GM23248 (cell line): ENCODE data around the gene ACAA1. TPM values are rescaled to one million over a fixed set of nuclear protein-coding genes. Genes with fewer than 3 reads are reported as not detected.

ENCODE experiments used
- DNase-seq: peaks from one replicate; pipeline ENCODE4 v3.0.0-alpha.2; 2015
- H2AFZ ChIP-seq: fragments of 200-600 bp; sonication (generic); 2 replicates; pipeline ENCODE4 v1.6.1; 2016; ENCODE audit warnings: antibody characterized with exemption
- H3F3A ChIP-seq: fragments of 200-600 bp; sonication (generic); 2 replicates; pipeline ENCODE4 v1.6.1; 2016; ENCODE audit warnings: mild to moderate bottlenecking, antibody characterized with exemption, mixed run types; ENCODE audit not compliant: insufficient read depth
- H3K27ac ChIP-seq: fragments of 200-600 bp; sonication (generic); 2 replicates; pipeline ENCODE4 v1.5.1; 2016; ENCODE audit warnings: mild to moderate bottlenecking
- H3K27me3 ChIP-seq: fragments of 200-600 bp; sonication (generic); replicated peaks from 2 replicates; pipeline ENCODE4 v1.6.1; 2016; ENCODE audit warnings: mild to moderate bottlenecking; ENCODE audit not compliant: insufficient read depth
- H3K36me3 ChIP-seq: fragments of 200-600 bp; sonication (generic); 2 replicates; pipeline ENCODE4 v1.6.1; 2016; ENCODE audit warnings: low read depth, mild to moderate bottlenecking
- H3K4me1 ChIP-seq: fragments of 200-600 bp; sonication (generic); 2 replicates; pipeline ENCODE4 v1.6.1; 2016; ENCODE audit warnings: mild to moderate bottlenecking; ENCODE audit not compliant: insufficient read depth
- H3K4me2 ChIP-seq: fragments of 200-600 bp; sonication (generic); one replicate; pipeline ENCODE4 v1.6.1; 2016; ENCODE audit warnings: mild to moderate bottlenecking; ENCODE audit not compliant: unreplicated experiment
- H3K4me3 ChIP-seq: fragments of 200-600 bp; sonication (generic); 2 replicates; pipeline ENCODE4 v1.5.1; 2016; ENCODE audit warnings: mild to moderate bottlenecking
- H3K79me2 ChIP-seq: fragments of 200-600 bp; sonication (generic); 2 replicates; pipeline ENCODE4 v1.6.1; 2016; ENCODE audit warnings: mild to moderate bottlenecking; ENCODE audit not compliant: insufficient read depth
- H3K9ac ChIP-seq: fragments of 200-600 bp; sonication (generic); 2 replicates; pipeline ENCODE4 v1.6.1; 2016; ENCODE audit warnings: mild to moderate bottlenecking
- H3K9me2 ChIP-seq: fragments of 200-600 bp; sonication (generic); 2 replicates; pipeline ENCODE4 v1.6.1; 2016; ENCODE audit warnings: mixed run types, mild to moderate bottlenecking, moderate library complexity; ENCODE audit not compliant: insufficient read depth
- H3K9me3 ChIP-seq: fragments of 200-600 bp; sonication (generic); one replicate; pipeline ENCODE4 v1.6.1; 2017; ENCODE audit warnings: low read depth
- H4K20me1 ChIP-seq: fragments of 200-600 bp; sonication (generic); 2 replicates; pipeline ENCODE4 v1.6.0; 2016; ENCODE audit not compliant: insufficient read depth
- EZH2 ChIP-seq: fragments of 200-600 bp; sonication (generic); IDR thresholded peaks from 2 replicates; pipeline ENCODE4 v1.6.1; 2018; ENCODE audit warnings: antibody characterized with exemption, mild to moderate bottlenecking; ENCODE audit not compliant: insufficient read depth, poor library complexity, severe bottlenecking
- EZH2phosphoT487 ChIP-seq: fragments of 200-600 bp; sonication (generic); IDR thresholded peaks from 2 replicates; pipeline ENCODE4 v1.6.1; 2018; ENCODE audit warnings: antibody characterized with exemption, moderate library complexity, mild to moderate bottlenecking, low read depth; ENCODE audit not compliant: insufficient read depth
- WGBS, 2 experiments: methylation state at CpG; one replicate each; pipeline ENCODE4 v1.1.6; 2015 to 2017; ENCODE audit warnings: low lambda C conversion rate in 2 of 2, low coverage in 1 of 2; ENCODE audit errors: missing lambda C conversion rate in 2 of 2; 5-methylcytosine and 5-hydroxymethylcytosine counted together
- in situ Hi-C: fragments of 300-500 bp; cut with MboI; formaldehyde crosslinking; loops from 2 replicates; pipeline ENCODE4 v1.15.0; 2020
- polyA plus RNA-seq: library from polyadenylated mRNA; unstranded; fragments of >200 nt; fragmentation: Nextera tagmentation; extraction: Ambion mirVana; gene quantifications from 2 replicates; pipeline ENCODE4 v1.2.1, GENCODE V29; 2016
- total RNA-seq: library from RNA; depleted of rRNA; stranded (reverse); fragments of >200 nt; shearing (Covaris generic); gene quantifications from 2 replicates; pipeline ENCODE4 v1.2.3, GENCODE V29; 2014

Gene ACAA1
- total and polyA plus RNA-seq, 2 experiments from 2014 or later, result 32.9 to 50.5 TPM

- H3K27ac ChIP-seq, result no peak overlapping the region
- peaks cover 23% of the 10 kb centered on the region for H3K79me2 ChIP-seq
- peaks cover 10% of the 10 kb centered on the region; the same call in 1 of the 2 replicates for H3K4me1 ChIP-seq
- H3K36me3 ChIP-seq, result no peaks in the 10 kb centered on the region; the same call in 1 of the 2 replicates
- no peak overlapping the region for H3K4me2 ChIP-seq
- no peak overlapping the region for H2AFZ ChIP-seq
- in situ Hi-C loops, result no loop called here
- H3K9ac ChIP-seq, result no peak overlapping the region
- no peak overlapping the region for H3K4me3 ChIP-seq
- H3F3A ChIP-seq, result 0 out of 2 replicates have a peak, but pooled peaks cover 8% of the 10 kb centered on the region
- 96% methylated on average over 3 of the region's 3 CpGs for WGBS, 2 experiments
- no peaks in the 10 kb centered on the region for H3K27me3 ChIP-seq
- no peak for DNase-seq
- no peaks in the 10 kb centered on the region for H4K20me1 ChIP-seq
- H3K9me2 ChIP-seq, result no peaks in the 10 kb centered on the region
- TF ChIP-seq EZH2phosphoT487 (no peak), EZH2 (no peak)
- H3K9me3 ChIP-seq, result no peaks in the 10 kb centered on the region
Observed at GRCh38 chr3:38133209-38133556, 3.7 kb downstream of the ACAA1 start.

- TF ChIP-seq EZH2, result no peak
- no peak for TF ChIP-seq EZH2phosphoT487
- Histone ChIP-seq H3K27ac (no peak overlapping the region), H3K4me3 (no peak overlapping the region), H3K79me2 (peaks cover 22% of the 10 kb centered on the region), H3K36me3 (peaks cover 7% of the 10 kb centered on the region; the same call in 1 of the 2 replicates), H3K9me3 (no peaks in the 10 kb centered on the region), H3K9ac (no peak overlapping the region), H3K4me1 (0 out of 2 replicates have a peak, but pooled peaks cover 3% of the 10 kb centered on the region), H3K4me2 (no peak overlapping the region), H3K9me2 (no peaks in the 10 kb centered on the region), H4K20me1 (no peaks in the 10 kb centered on the region; the same call in 1 of the 2 replicates), H3K27me3 (no peaks in the 10 kb centered on the region), H2AFZ (no peak overlapping the region), H3F3A (no peaks in the 10 kb centered on the region)
- in situ Hi-C loops, result no loop called here
- peak; percentile 46 for DNase-seq
- WGBS, 2 experiments, result 39 to 41% methylated on average over 6 of the region's 6 CpGs
Observed at GRCh38 chr3:38131621-38132369, 5.1 kb downstream of the ACAA1 start.

- H3K36me3 ChIP-seq, result peaks cover 7% of the 10 kb centered on the region; the same call in 1 of the 2 replicates
- H3K27ac ChIP-seq, result no peak overlapping the region
- in situ Hi-C loops, result no loop called here
- DNase-seq, result no peak
- no peak overlapping the region for H3K4me2 ChIP-seq
- no peak overlapping the region for H2AFZ ChIP-seq
- H3K9me3 ChIP-seq, result no peaks in the 10 kb centered on the region
- H3K27me3 ChIP-seq, result no peaks in the 10 kb centered on the region
- no peak overlapping the region for H3K9ac ChIP-seq
- H4K20me1 ChIP-seq, result no peaks in the 10 kb centered on the region; the same call in 1 of the 2 replicates
- no peak overlapping the region for H3K4me3 ChIP-seq
- 75 to 83% methylated on average over 3 of the region's 3 CpGs for WGBS, 2 experiments
- 0 out of 2 replicates have a peak, but pooled peaks cover under 1% of the 10 kb centered on the region for H3K4me1 ChIP-seq
- no peaks in the 10 kb centered on the region for H3F3A ChIP-seq
- no peaks in the 10 kb centered on the region for H3K9me2 ChIP-seq
- peaks cover 11% of the 10 kb centered on the region for H3K79me2 ChIP-seq
- TF ChIP-seq EZH2phosphoT487 (no peak), EZH2 (no peak)
Observed at GRCh38 chr3:38130631-38131065, 6.3 kb downstream of the ACAA1 start.

- no peak for TF ChIP-seq EZH2
- TF ChIP-seq EZH2phosphoT487, result no peak
- peaks cover 18% of the 10 kb centered on the region; the same call in 1 of the 2 replicates for H3K36me3 ChIP-seq
- no peaks in the 10 kb centered on the region for H3K9me3 ChIP-seq
- no peaks in the 10 kb centered on the region; the same call in 1 of the 2 replicates for H4K20me1 ChIP-seq
- no peaks in the 10 kb centered on the region for H3K9me2 ChIP-seq
- no peaks in the 10 kb centered on the region for H3F3A ChIP-seq
- no peaks in the 10 kb centered on the region for H3K4me1 ChIP-seq
- no peak for DNase-seq
- in situ Hi-C loops, result no loop called here
- H3K27me3 ChIP-seq, result no peaks in the 10 kb centered on the region
- no peaks in the 10 kb centered on the region for H3K79me2 ChIP-seq
- H3K9ac ChIP-seq, result no peak overlapping the region
- H2AFZ ChIP-seq, result no peak overlapping the region
- H3K4me3 ChIP-seq, result no peak overlapping the region
- no peak overlapping the region for H3K27ac ChIP-seq
- no peak overlapping the region for H3K4me2 ChIP-seq
- WGBS, 2 experiments, result 86 to 92% methylated on average over 5 of the region's 5 CpGs
Observed at GRCh38 chr3:38129058-38129457, 7.9 kb downstream of the ACAA1 start.
